ENCODE results near the gene PDE10A.

The PDE10A gene

DNA sequence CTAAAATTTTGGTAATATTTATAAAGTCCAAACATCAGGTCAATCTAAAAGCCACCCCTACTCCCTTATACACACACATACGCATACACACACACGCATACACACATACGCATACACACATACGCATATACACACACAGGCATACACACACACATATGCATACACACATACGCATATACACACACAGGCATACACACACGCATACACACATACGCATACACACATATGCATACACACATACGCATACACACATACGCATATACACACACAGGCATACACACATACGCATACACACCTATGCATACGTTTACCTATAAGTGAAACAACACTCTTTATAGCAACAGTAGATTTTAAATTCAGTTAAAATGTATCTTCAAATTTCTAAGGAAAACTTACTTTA, 240.8 kb downstream of the PDE10A start:
- no peak overlapping the region for H3K4me3 ChIP-seq (ENCODE audit: low read length)
- TF ChIP-seq, protein P1, sequence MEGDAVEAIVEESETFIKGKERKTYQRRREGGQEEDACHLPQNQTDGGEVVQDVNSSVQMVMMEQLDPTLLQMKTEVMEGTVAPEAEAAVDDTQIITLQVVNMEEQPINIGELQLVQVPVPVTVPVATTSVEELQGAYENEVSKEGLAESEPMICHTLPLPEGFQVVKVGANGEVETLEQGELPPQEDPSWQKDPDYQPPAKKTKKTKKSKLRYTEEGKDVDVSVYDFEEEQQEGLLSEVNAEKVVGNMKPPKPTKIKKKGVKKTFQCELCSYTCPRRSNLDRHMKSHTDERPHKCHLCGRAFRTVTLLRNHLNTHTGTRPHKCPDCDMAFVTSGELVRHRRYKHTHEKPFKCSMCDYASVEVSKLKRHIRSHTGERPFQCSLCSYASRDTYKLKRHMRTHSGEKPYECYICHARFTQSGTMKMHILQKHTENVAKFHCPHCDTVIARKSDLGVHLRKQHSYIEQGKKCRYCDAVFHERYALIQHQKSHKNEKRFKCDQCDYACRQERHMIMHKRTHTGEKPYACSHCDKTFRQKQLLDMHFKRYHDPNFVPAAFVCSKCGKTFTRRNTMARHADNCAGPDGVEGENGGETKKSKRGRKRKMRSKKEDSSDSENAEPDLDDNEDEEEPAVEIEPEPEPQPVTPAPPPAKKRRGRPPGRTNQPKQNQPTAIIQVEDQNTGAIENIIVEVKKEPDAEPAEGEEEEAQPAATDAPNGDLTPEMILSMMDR (conservative IDR thresholded peaks at IDR 0.05; ENCODE audit: low read length), result no peak
- no peak for DNase-seq (ENCODE audit: low read depth)

DNA sequence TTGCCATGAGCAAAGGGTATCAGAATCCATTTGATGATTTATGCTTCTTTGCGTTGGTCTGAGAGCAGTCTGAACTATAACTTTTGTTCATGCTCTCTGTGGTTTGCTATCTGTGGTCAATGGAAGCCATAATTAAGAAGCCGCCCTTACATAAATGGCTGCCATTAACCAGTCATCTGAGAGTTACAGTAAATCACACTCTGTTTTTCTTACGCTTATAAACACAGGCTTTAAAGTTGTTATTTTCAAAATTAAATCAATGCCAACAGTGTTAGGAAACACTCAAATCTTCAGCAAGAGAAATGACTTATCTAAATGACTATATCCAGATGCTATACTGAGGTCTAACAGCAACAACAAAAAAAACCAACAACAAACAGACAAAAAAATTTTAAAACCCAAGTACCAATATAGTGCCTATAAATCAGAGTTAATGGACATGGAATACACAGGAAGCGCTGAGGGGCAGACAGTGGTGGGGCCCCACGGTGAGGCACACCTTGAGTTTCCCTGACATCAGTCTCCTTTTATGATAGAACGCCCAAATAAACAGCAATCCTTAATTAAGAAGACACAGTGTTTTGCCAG, 245.7 kb downstream of the PDE10A start:
- H3K4me3 ChIP-seq (ENCODE audit: low read length), result no peak overlapping the region
- TF ChIP-seq, protein P1 (conservative IDR thresholded peaks at IDR 0.05; ENCODE audit: low read length), result no peak
- no peak for DNase-seq (ENCODE audit: low read depth)

DNA sequence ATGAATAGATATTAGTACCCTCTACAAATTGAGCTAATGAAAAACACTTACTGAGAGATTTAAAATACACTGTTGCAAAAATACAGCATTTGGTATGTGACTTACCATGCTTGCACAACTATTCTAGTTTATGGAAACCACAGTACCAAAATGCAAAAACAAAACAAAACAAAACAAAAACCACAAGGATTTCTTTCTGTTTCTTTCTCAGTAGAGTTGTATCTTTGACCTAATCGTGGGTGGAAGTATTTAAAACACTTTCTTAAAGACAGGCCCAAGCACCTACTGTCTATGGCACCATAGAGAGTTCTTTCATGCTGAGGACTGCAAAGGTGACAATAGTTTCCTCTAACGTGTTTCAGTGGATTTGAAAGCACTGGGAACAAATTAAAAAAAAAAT, 258.3 kb downstream of the PDE10A start:
- H3K4me3 ChIP-seq (ENCODE audit: low read length), result no peak overlapping the region
- DNase-seq (ENCODE audit: low read depth), result peak; percentile 7
- TF ChIP-seq, protein P1 (conservative IDR thresholded peaks at IDR 0.05; ENCODE audit: low read length), result no peak

DNA sequence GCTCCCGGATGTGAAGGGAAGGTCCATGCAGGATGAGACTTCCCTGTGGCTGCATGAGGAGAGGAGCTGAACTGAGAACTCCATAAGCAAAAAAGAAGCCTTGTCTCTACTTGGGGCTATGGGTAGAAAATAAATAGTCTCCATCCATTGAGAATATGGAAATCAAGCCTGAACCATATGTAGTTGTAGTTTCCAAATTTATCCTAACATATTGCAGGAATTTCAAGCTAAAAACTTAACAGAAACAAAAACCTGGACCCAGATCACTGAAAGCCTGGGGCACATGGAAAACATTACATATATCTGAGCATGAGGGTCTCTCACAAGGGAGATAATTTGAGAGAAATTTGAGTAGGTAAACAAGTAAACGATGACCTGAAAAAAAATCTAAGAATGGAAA, 258.7 kb downstream of the PDE10A start:
- no peak overlapping the region for H3K4me3 ChIP-seq (ENCODE audit: low read length)
- TF ChIP-seq, protein P1 (conservative IDR thresholded peaks at IDR 0.05; ENCODE audit: low read length), result no peak
- no peak for DNase-seq (ENCODE audit: low read depth)

DNA sequence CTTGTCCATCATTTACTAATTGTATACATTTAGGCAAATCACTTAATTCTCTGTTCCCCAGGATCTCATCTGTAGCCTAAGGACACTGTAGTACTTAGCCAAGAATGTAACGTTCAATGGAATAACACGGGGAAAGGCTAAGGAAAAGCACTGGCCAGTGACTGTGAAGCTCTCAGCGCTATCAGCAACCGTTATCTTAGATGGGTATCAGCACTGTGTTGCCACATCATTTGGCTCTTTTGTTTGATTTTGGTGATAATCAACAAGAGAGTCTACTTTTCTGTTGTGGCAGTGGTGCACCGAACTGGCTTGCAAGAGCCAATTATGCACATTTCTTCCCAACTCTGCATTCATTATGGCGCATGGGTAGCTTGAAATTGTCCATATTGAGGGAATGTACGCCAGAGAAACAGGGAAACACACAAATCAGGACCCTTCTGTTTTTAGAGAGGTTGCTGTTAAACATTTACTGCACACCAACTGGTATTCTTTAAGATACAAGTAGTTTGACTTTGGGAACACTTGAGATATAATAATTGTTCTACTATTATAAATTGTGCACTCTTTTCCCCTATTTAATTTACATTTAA, 259.9 kb downstream of the PDE10A start:
- H3K4me3 ChIP-seq (ENCODE audit: low read length), result no peak overlapping the region
- TF ChIP-seq, protein P1 (conservative IDR thresholded peaks at IDR 0.05; ENCODE audit: low read length), result no peak
- no peak for DNase-seq (ENCODE audit: low read depth)

DNA sequence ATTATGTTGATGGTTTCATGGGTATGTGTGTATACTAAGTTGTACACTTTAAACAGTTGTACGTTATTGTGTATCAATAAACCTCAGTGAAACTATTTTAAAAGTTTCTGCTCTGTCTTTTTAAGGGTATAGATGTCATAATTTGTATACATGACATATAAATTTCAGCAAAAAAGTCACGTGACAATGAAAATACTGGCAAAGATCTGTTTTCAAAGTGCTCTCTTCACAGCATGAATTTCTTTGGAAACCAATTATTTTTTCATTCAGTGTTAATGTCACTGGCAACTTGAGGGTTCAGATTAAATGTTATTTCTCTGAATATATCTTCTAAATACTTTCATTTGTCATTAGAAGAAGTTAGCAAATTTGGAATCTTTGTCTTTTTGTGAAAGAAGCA, 261.9 kb downstream of the PDE10A start:
- DNase-seq (ENCODE audit: low read depth), result no peak
- TF ChIP-seq, protein P1 (conservative IDR thresholded peaks at IDR 0.05; ENCODE audit: low read length), result no peak
- H3K4me3 ChIP-seq (ENCODE audit: low read length), result no peak overlapping the region

DNA sequence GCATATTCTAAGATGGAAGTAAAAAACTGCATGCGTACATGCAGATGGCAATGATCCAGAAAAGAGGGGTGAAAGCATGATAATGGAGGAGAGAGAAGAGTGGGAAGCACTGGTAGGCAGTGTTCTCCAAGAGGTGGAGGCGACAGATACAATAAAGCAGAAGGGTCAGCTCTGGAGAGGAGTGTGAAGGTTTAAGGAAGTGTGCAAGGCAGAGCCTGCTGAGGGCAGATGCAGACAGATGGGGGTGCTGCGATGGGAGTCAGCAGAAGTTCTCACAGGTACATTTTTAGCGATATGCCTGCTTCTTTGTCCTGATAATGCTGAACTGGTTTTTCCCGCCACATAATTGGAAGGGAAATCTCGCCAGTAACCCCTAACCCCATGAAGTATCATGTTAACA, 272.6 kb downstream of the PDE10A start:
- TF ChIP-seq, protein P1 (conservative IDR thresholded peaks at IDR 0.05; ENCODE audit: low read length), result no peak
- no peak overlapping the region for H3K4me3 ChIP-seq (ENCODE audit: low read length)
- no peak for DNase-seq (ENCODE audit: low read depth)
